ENCODE data around the gene ANKRD18A.

Gene ANKRD18A

DNA sequence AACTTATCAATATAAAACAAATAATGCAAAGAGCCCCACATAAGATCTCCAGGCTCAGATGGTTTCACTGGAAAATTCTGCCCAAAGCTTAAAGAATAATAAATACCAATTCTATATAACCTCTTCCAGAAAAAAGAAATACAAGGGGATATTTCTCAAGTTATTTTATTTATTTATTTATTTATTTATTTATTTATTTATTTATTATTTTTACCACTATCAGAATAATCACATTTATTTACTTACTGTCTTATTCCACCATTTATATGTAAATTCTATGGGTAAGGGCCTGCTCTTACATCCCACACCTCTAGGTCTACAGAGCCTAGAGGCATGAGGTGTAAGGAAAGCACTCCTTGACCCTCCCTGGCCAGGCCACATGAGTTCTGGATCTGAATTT, 91.1 kb downstream of the ANKRD18A start:
- DNase-seq (ENCODE audit: low spot score) = no peak

DNA sequence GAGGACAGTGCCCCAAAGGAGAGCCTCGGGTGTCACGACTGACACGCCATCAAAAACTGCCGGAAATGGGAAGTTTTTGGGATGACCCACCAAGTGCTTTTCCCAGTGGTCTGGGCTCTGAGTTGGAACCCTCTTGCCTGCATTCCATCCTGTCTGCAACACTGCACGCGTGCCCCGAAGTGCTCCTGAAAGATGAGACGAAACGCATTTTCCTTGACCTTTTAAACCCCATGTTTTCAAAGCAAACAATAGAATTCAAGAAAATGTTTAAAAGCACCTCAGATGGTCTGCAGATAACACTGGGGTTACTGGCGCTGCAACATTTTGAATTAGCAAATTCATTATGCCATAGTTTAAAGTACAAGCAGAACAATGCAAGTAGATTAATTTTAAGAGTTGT, 92.9 kb downstream of the ANKRD18A start:
- no peak for DNase-seq (ENCODE audit: low spot score)

DNA sequence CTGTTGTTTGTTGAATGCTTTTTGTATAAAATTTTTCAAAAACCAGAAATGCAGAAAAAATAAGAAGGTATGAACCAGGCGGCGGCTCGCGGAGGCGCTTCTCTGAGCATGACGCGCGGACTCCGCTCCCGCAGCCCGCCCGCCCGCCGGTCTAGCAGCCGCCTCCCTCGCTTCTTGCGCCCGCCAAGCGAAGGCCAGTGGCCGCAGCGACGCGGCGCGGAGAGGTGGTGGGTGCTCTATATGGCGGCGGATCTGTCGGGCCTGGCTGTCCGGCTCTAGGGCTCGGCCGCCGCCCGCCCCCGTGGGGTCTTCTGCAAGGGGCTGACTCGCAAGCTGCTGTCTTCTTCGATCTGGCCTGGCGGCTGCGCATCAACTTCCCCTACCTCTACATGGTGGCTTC, 93.8 kb downstream of the ANKRD18A start:
- no peak for DNase-seq (ENCODE audit: low spot score)

DNA sequence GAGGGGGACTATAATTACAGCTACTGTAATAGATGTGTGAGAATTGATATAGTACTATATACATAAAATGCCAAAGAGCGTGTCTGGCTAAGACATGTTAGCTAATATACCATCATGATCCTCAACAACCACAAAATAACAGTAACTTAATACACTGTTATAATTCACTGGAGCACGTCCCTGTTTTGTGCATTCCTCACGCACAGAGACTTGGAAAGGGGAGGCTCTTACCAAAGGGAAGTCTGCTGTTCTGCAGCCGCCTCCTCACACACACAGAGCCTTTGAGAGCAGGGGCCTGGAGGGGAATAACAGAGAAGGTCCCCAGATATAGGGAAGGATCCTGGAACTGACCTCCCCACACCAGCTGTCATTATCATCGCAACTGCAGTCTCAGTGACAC, 97.3 kb downstream of the ANKRD18A start:
- DNase-seq (ENCODE audit: low spot score) = no peak

DNA sequence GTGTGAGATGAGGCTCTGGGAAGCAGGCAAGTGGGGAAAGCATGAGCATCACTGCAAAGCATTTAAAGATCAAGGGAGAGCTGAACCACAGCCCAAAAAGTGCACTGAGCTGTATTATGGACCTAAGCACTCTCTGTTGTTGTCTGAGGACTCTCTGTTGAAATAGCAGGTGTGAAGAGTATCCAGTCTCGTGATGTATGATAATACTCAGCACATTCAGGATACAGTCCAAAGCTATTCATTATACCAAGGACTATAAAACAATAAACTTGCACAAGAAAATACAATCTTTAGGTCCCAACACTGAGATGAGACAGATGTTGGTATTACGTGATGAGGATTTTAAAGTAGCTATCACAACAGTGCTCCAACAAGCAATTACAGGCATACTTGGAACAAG, 98.6 kb downstream of the ANKRD18A start:
- DNase-seq (ENCODE audit: low spot score) = no peak
